Fibroblast of villous mesenchyme (primary cell): ENCODE results near the gene RPS27L. TPM values are rescaled to one million over a fixed set of nuclear protein-coding genes. Genes with fewer than 3 reads are reported as not detected.
"Not testable (repeated sequence)": the region's sequence is repeated elsewhere in the genome, so short reads cannot be mapped to it uniquely, and the experiment has no call there.

ENCODE experiments used
- DNase-seq: peaks from one replicate; pipeline ENCODE4 v3.0.0-alpha.2; 2010; ENCODE audit warnings: low read depth
- H3K4me3 ChIP-seq: 2 replicates; pipeline ENCODE4 v1.5.1; 2011; ENCODE audit warnings: low read depth, mild to moderate bottlenecking, low read length
- CTCF ChIP-seq: IDR thresholded peaks from 2 replicates; pipeline ENCODE4 v1.5.1; 2012; ENCODE audit warnings: low read depth, mild to moderate bottlenecking, low read length; ENCODE audit not compliant: insufficient read depth
- total RNA-seq: library from RNA; depleted of rRNA; stranded (reverse); fragments of >200 nt; gene quantifications from 2 replicates; pipeline ENCODE4 v1.2.3, GENCODE V29; 2012

The RPS27L gene
- total RNA-seq, 1 donor: 308 TPM

GRCh38 chr15:63104727-63105126 is 52.5 kb downstream of the RPS27L start:
- no peak overlapping the region for H3K4me3 ChIP-seq
- peak; percentile 83 for DNase-seq
- no peak for TF ChIP-seq CTCF

GRCh38 chr15:63103416-63103815 is 53.9 kb downstream of the RPS27L start:
- H3K4me3 ChIP-seq: no peak overlapping the region
- no peak for TF ChIP-seq CTCF
- no peak for DNase-seq

- not testable (repeated sequence) for DNase-seq, H3K4me3 ChIP-seq
Observed at GRCh38 chr15:63099581-63099980, 57.7 kb downstream of the RPS27L start.

- not testable (repeated sequence) for H3K4me3 ChIP-seq, DNase-seq
Observed at GRCh38 chr15:63098901-63099300, 58.4 kb downstream of the RPS27L start.

Other genes with a start within 250 kb of the RPS27L start
- gene TPM1, start 114.7 kb downstream of the RPS27L start, total RNA-seq: 2,255 and 2,551 TPM in 2 replicates
- gene LACTB, start 35.6 kb downstream of the RPS27L start, total RNA-seq: 31.6 and 63.5 TPM in 2 replicates
- gene RAB8B, start 32.1 kb upstream of the RPS27L start, total RNA-seq: 71.5 and 97.2 TPM in 2 replicates
- gene APH1B, start 120.1 kb upstream of the RPS27L start, total RNA-seq: 14.5 and 19.9 TPM in 2 replicates
- 8.1 and 15.1 TPM in 2 replicates for gene CA12, start 224.4 kb upstream of the RPS27L start, total RNA-seq